C4-2B (cell line): ENCODE measurements around the gene AURKB.

Experiments
- ZFX ChIP-seq: fragments of 450-650 bp; IDR thresholded peaks from 2 replicates; pipeline ENCODE4 v1.6.1; 2017
- TF ChIP-seq, protein P1 (sequence below): fragments of 450-650 bp; conservative IDR thresholded peaks from 2 replicates; pipeline ENCODE4 v1.5.1; 2017; ENCODE audit warnings: mild to moderate bottlenecking

- TF ChIP-seq, protein P1, sequence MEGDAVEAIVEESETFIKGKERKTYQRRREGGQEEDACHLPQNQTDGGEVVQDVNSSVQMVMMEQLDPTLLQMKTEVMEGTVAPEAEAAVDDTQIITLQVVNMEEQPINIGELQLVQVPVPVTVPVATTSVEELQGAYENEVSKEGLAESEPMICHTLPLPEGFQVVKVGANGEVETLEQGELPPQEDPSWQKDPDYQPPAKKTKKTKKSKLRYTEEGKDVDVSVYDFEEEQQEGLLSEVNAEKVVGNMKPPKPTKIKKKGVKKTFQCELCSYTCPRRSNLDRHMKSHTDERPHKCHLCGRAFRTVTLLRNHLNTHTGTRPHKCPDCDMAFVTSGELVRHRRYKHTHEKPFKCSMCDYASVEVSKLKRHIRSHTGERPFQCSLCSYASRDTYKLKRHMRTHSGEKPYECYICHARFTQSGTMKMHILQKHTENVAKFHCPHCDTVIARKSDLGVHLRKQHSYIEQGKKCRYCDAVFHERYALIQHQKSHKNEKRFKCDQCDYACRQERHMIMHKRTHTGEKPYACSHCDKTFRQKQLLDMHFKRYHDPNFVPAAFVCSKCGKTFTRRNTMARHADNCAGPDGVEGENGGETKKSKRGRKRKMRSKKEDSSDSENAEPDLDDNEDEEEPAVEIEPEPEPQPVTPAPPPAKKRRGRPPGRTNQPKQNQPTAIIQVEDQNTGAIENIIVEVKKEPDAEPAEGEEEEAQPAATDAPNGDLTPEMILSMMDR: no peak
- TF ChIP-seq ZFX: peak; percentile 17; the same call in 1 of the 2 replicates
Measured at GRCh38 chr17:8223356-8224126, 13.2 kb upstream of the AURKB start.
